WTC11 (cell line): Measurements from ENCODE around the gene PITPNM3. TPM values are rescaled to one million over a fixed set of nuclear protein-coding genes. Genes with fewer than 3 reads are reported as not detected.
A peak's percentile ranks its signal among the peaks of the same experiment; 100 is the strongest.

Experiments used
- ATAC-seq: fragments of 200-7000 bp; cut with Tn5 transposase; 2 replicates; pipeline ENCODE4 v1.10.0; 2021; ENCODE audit warnings: mild to moderate bottlenecking, moderate library complexity
- Bru-seq: library from RNA; stranded (reverse); fragments of 400-500 nt; gene quantifications from one replicate; lab custom pipeline; 2021; lab: Mats Ljungman, UMichigan
- CTCF ChIA-PET: fragments of 300-600 bp; sonication (Branson Sonifier 250); formaldehyde crosslinking; loops from one replicate; lab custom pipeline; 2021; ENCODE audit warnings: antibody characterized with exemption; lab: Charles Lee
- POLR2A ChIA-PET: fragments of 350-600 bp; sonication (Branson Sonifier 250); formaldehyde crosslinking; loops from one replicate; lab custom pipeline; 2021; ENCODE audit warnings: antibody characterized with exemption; lab: Charles Lee
- DNase-seq: peaks from one replicate; pipeline ENCODE4 v3.0.0; 2021; ENCODE audit warnings: low spot score
- H3K27ac Mint-ChIP-seq: 2 replicates; pipeline ENCODE4 v1.8.0; 2021; ENCODE audit warnings: mixed read lengths
- H3K27me3 Mint-ChIP-seq: 2 replicates; pipeline ENCODE4 v1.8.0; 2021; ENCODE audit warnings: low read depth, mild to moderate bottlenecking, moderate library complexity, mixed read lengths
- H3K36me3 Mint-ChIP-seq: 2 replicates; pipeline ENCODE4 v1.8.0; 2021; ENCODE audit warnings: mixed read lengths
- H3K4me1 Mint-ChIP-seq: 2 replicates; pipeline ENCODE4 v1.8.0; 2022; ENCODE audit warnings: mixed read lengths
- H3K4me3 Mint-ChIP-seq: 2 replicates; pipeline ENCODE4 v1.8.0; 2021; ENCODE audit warnings: mild to moderate bottlenecking, moderate library complexity, mixed read lengths
- H3K9me3 Mint-ChIP-seq: 2 replicates; pipeline ENCODE4 v1.8.0; 2021; ENCODE audit warnings: mixed read lengths
- ATF1 ChIP-seq: sonication (generic); formaldehyde crosslinking; IDR thresholded peaks from 2 replicates; pipeline ENCODE4 v1.8.1; 2023; ENCODE audit warnings: mild to moderate bottlenecking, moderate library complexity, missing genetic modification reagents
- CREB1 ChIP-seq: sonication (generic); formaldehyde crosslinking; IDR thresholded peaks from 2 replicates; pipeline ENCODE4 v1.8.0; 2023; ENCODE audit warnings: mild to moderate bottlenecking, missing genetic modification reagents
- CREM ChIP-seq: sonication (generic); formaldehyde crosslinking; IDR thresholded peaks from 2 replicates; pipeline ENCODE4 v1.8.1; 2022; ENCODE audit warnings: mild to moderate bottlenecking, missing genetic modification reagents, moderate library complexity
- ESRRA ChIP-seq: sonication (generic); formaldehyde crosslinking; IDR thresholded peaks from 2 replicates; pipeline ENCODE4 v1.8.1; 2022; ENCODE audit warnings: mild to moderate bottlenecking, missing genetic modification reagents, borderline replicate concordance
- FOXP4 ChIP-seq: sonication (generic); formaldehyde crosslinking; IDR thresholded peaks from 2 replicates; pipeline ENCODE4 v1.8.0; 2022; ENCODE audit warnings: mild to moderate bottlenecking, missing genetic modification reagents
- GRHL2 ChIP-seq: fragments of 250-450 bp; sonication (Bioruptor Pico); IDR thresholded peaks from 2 replicates; pipeline ENCODE4 v1.8.0; 2022; ENCODE audit warnings: mild to moderate bottlenecking, moderate library complexity; ENCODE audit not compliant: insufficient replicate concordance, severe bottlenecking
- KAT7 ChIP-seq: sonication (generic); formaldehyde crosslinking; IDR thresholded peaks from 2 replicates; pipeline ENCODE4 v1.8.1; 2023; ENCODE audit warnings: missing genetic modification reagents, mild to moderate bottlenecking, borderline replicate concordance
- MAX ChIP-seq: sonication (generic); formaldehyde crosslinking; IDR thresholded peaks from 2 replicates; pipeline ENCODE4 v1.8.0; 2022; ENCODE audit warnings: mild to moderate bottlenecking, missing genetic modification reagents
- SP1 ChIP-seq: sonication (generic); formaldehyde crosslinking; conservative IDR thresholded peaks from 2 replicates; pipeline ENCODE4 v1.8.1; 2022; ENCODE audit warnings: missing genetic modification reagents
- TEAD1 ChIP-seq: sonication (generic); formaldehyde crosslinking; IDR thresholded peaks from 2 replicates; pipeline ENCODE4 v1.8.0; 2022; ENCODE audit warnings: mild to moderate bottlenecking, missing genetic modification reagents
- TP53 ChIP-seq: sonication (generic); formaldehyde crosslinking; IDR thresholded peaks from 2 replicates; pipeline ENCODE4 v1.8.1; 2023; ENCODE audit warnings: mild to moderate bottlenecking, missing genetic modification reagents
- ZMAT4 ChIP-seq: fragments of 250-450 bp; sonication (Bioruptor Pico); IDR thresholded peaks from 2 replicates; pipeline ENCODE4 v1.9.0; 2021; ENCODE audit warnings: mild to moderate bottlenecking
- ZNF532 ChIP-seq: fragments of 250-450 bp; sonication (Bioruptor Pico); IDR thresholded peaks from 2 replicates; pipeline ENCODE4 v1.9.0; 2021; ENCODE audit warnings: mild to moderate bottlenecking, borderline replicate concordance
- long read RNA-seq, 3 experiments: library from RNA in 1 of 3; library from capped mRNA in 1 of 3; library from polyadenylated mRNA in 1 of 3; unstranded in 2 of 3; stranded (forward) in 1 of 3; transcript quantifications; one replicate each; pipeline ENCODE4 v2.0.0, GENCODE V29; 2021
- total RNA-seq: library from RNA; stranded (reverse); gene quantifications from 3 replicates; pipeline ENCODE4 v1.2.3, GENCODE V29; 2021
- TF ChIP-seq, protein P1 (sequence below): sonication (generic); formaldehyde crosslinking; IDR thresholded peaks from 2 replicates; pipeline ENCODE4 v1.8.0; 2022; ENCODE audit warnings: mild to moderate bottlenecking, missing genetic modification reagents
- TF ChIP-seq, protein P2 (sequence below): fragments of 250-450 bp; sonication (Bioruptor Pico); IDR thresholded peaks from 2 replicates; pipeline ENCODE4 v1.9.0; 2021; ENCODE audit warnings: mild to moderate bottlenecking

PITPNM3 gene
- total RNA-seq (2.1 to 2.8 TPM (median 2.3 TPM) in 3 replicates), Bru-seq, nascent RNA (percentile 26 among the genes with signal in this experiment)
- long read RNA-seq, experiment 1, full-length matches to known transcripts: 2 of 9 reads
- long read RNA-seq, experiment 1, partial matches to known transcripts: 2 of 9 reads
- long read RNA-seq, experiment 1, other reads (novel, unspliced or antisense): 5 of 9 reads
- long read RNA-seq, experiment 2, partial matches to known transcripts: 0 of 1 reads
- long read RNA-seq, experiment 2, other reads (novel, unspliced or antisense): 1 of 1 reads
- long read RNA-seq, experiment 3, partial matches to known transcripts: 0 of 1 reads
- long read RNA-seq, experiment 3, other reads (novel, unspliced or antisense): 1 of 1 reads

GRCh38 chr17:6556121-6557039 lies at the start of gene PITPNM3:
TSS of gene PITPNM3 (minus strand) at chr17:6556555. CDS start at chr17:6556406, 149 bp downstream.
- Mint-ChIP-seq H3K27me3 (peaks cover 60% of the 10 kb centered on the region), H3K4me3 (peak within 1 kb of the TSS; percentile 78), H3K27ac (no peak within 1 kb of the TSS), H3K4me1 (peaks cover 28% of the 10 kb centered on the region), H3K36me3 (no peaks in the 10 kb centered on the region), H3K9me3 (no peaks in the 10 kb centered on the region)
- TF ChIP-seq, protein P1, sequence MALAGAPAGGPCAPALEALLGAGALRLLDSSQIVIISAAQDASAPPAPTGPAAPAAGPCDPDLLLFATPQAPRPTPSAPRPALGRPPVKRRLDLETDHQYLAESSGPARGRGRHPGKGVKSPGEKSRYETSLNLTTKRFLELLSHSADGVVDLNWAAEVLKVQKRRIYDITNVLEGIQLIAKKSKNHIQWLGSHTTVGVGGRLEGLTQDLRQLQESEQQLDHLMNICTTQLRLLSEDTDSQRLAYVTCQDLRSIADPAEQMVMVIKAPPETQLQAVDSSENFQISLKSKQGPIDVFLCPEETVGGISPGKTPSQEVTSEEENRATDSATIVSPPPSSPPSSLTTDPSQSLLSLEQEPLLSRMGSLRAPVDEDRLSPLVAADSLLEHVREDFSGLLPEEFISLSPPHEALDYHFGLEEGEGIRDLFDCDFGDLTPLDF (CRISPR knock-in tag): no peak
- TF ChIP-seq TP53 (CRISPR knock-in tag) (no peak), FOXP4 (no peak), GRHL2 (no peak), ZMAT4 (CRISPR knock-in tag) (no peak)
- CTCF ChIA-PET: interaction anchor here (1.6 to 1.7 kb wide), 2 partner anchors 61 to 84 kb away, joined by 6 to 12 read pairs; no protein-coding TSS in a partner anchor
- ATAC-seq (peak; percentile 27), DNase-seq (peak; percentile 42)
- POLR2A ChIA-PET: no interaction called here

DNA sequence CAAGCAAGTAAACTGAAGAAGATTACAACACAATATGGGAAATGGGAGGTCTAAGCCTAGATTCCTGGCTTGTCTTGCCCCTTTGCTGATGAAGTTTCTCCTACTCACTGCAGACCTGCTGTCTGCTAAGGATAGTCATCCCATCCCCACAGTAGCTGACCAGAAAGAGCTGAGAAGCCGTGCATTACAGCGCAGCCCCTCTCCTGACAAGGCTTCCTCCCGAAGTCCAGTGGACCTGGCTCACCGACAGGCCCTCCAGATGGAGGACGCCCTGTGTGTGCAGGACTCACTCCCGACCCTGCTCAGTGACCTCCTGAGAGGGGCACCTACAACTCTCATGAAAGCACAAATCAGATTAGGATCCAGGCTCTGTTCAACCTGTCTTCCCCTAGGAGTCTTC lies 48.8 kb upstream of the PITPNM3 start:
- POLR2A ChIA-PET: interaction anchor here (0.7 kb wide), 1 partner anchor 171 kb away, joined by 6 read pairs; the partner anchor contains the start of gene FBXO39
- Mint-ChIP-seq H3K27ac (no peak overlapping the region), H3K36me3 (peaks cover 42% of the 10 kb centered on the region), H3K4me3 (no peak overlapping the region), H3K4me1 (no peaks in the 10 kb centered on the region), H3K9me3 (no peaks in the 10 kb centered on the region), H3K27me3 (no peaks in the 10 kb centered on the region)
- ATAC-seq: no peak
- DNase-seq: no peak
- CTCF ChIA-PET: no interaction called here
- no peak for TF ChIP-seq ZNF532 (CRISPR knock-in tag)
- no peak for TF ChIP-seq SP1 (CRISPR knock-in tag)
- no peak for TF ChIP-seq GRHL2
- TF ChIP-seq CREM (CRISPR knock-in tag): no peak
- no peak for TF ChIP-seq MAX (CRISPR knock-in tag)
- no peak for TF ChIP-seq KAT7 (CRISPR knock-in tag)
- TF ChIP-seq ATF1: no peak
- TF ChIP-seq, protein P2, sequence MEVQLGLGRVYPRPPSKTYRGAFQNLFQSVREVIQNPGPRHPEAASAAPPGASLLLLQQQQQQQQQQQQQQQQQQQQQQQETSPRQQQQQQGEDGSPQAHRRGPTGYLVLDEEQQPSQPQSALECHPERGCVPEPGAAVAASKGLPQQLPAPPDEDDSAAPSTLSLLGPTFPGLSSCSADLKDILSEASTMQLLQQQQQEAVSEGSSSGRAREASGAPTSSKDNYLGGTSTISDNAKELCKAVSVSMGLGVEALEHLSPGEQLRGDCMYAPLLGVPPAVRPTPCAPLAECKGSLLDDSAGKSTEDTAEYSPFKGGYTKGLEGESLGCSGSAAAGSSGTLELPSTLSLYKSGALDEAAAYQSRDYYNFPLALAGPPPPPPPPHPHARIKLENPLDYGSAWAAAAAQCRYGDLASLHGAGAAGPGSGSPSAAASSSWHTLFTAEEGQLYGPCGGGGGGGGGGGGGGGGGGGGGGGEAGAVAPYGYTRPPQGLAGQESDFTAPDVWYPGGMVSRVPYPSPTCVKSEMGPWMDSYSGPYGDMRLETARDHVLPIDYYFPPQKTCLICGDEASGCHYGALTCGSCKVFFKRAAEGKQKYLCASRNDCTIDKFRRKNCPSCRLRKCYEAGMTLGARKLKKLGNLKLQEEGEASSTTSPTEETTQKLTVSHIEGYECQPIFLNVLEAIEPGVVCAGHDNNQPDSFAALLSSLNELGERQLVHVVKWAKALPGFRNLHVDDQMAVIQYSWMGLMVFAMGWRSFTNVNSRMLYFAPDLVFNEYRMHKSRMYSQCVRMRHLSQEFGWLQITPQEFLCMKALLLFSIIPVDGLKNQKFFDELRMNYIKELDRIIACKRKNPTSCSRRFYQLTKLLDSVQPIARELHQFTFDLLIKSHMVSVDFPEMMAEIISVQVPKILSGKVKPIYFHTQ (CRISPR knock-in tag): no peak
- TF ChIP-seq, protein P1 (CRISPR knock-in tag): no peak
- no peak for TF ChIP-seq CREB1
- no peak for TF ChIP-seq TEAD1 (CRISPR knock-in tag)
- TF ChIP-seq ESRRA (CRISPR knock-in tag): no peak
